Measurements from ENCODE around the gene CCT7.
A peak's percentile ranks its signal among the peaks of the same experiment; 100 is the strongest.

Gene CCT7

DNA sequence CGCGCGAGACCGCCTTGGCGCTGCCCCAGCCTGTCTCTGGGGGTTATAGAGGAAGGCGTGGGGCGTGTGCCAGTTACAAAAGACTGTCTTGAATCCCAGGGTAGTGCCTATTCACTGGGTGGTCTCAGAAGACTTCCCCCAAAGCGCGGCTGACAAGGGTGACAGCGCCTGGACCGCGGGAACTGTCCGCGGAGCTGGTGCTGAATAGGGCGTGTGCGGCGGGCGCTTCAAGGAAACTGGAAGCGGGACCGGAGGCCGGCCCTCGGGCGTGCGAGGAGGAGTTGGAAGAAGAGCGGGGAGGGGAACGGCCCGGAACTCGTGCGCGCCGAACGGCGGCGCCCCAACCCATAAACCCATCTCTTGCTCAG lies 57.0 kb downstream of the CCT7 start:
- H3K9ac ChIP-seq (ENCODE audit: low read depth, low read length): no peak overlapping the region
- peak overlapping the region; percentile 60 for H3K4me3 ChIP-seq (ENCODE audit: low read depth, low read length)
- no peaks in the 10 kb centered on the region for H3K9me3 ChIP-seq (ENCODE audit: control insufficient read depth, insufficient read depth, low read length)
- H3K36me3 ChIP-seq (ENCODE audit: control insufficient read depth, insufficient read depth, low read length): no peaks in the 10 kb centered on the region
- H3K27me3 ChIP-seq (ENCODE audit: control insufficient read depth, insufficient read depth, low read length): peaks cover 98% of the 10 kb centered on the region
- peaks cover 8% of the 10 kb centered on the region; the same call in 1 of the 2 replicates for H3K4me1 ChIP-seq (ENCODE audit: control insufficient read depth, insufficient read depth, low read length)
- no peak overlapping the region for H3K27ac ChIP-seq (ENCODE audit: low read depth, low read length)

GRCh38 chr2:73291461-73292315 lies 57.6 kb downstream of the CCT7 start:
- Histone ChIP-seq H3K9me3 (ENCODE audit: control insufficient read depth, insufficient read depth, low read length) (no peaks in the 10 kb centered on the region), H3K4me3 (ENCODE audit: low read depth, low read length) (peak overlapping the region; percentile 60), H3K27me3 (ENCODE audit: control insufficient read depth, insufficient read depth, low read length) (peaks cover 98% of the 10 kb centered on the region), H3K4me1 (ENCODE audit: control insufficient read depth, insufficient read depth, low read length) (peaks cover 8% of the 10 kb centered on the region; the same call in 1 of the 2 replicates), H3K36me3 (ENCODE audit: control insufficient read depth, insufficient read depth, low read length) (no peaks in the 10 kb centered on the region), H3K27ac (ENCODE audit: low read depth, low read length) (no peak overlapping the region), H3K9ac (ENCODE audit: low read depth, low read length) (no peak overlapping the region)

DNA sequence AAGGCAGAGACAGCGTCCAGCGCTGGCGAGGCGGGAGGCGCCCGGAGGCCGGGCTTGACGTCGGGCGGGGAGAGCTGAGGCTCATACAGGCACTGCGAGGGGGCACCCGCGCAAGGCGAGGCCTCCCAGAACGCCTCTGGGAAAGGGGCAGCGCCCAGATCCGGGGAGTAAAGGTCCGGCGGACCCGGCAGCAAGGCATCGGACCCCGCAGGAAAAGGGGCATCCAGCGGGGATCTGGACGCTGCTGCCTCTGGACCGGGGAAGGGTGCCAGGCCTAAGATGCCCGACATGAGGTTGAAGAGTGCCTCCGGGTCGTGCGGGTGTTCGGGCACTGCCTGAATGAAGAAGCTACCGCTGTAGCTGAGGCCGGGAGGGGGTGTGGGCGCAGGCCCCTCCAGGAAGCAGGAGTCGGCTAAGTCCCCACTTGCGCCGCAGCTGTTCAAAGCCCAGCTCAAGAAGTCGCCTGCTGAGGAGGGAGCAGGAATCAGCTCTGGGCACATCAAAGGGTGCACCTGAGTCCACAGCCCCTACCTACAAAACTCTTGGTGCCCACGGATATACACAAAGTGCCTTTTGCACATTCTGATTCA lies 58.3 kb downstream of the CCT7 start:
- Histone ChIP-seq H3K9ac (ENCODE audit: low read depth, low read length) (no peak overlapping the region), H3K4me3 (ENCODE audit: low read depth, low read length) (peak overlapping the region; percentile 60), H3K27ac (ENCODE audit: low read depth, low read length) (no peak overlapping the region), H3K4me1 (ENCODE audit: control insufficient read depth, insufficient read depth, low read length) (peaks cover 8% of the 10 kb centered on the region; the same call in 1 of the 2 replicates), H3K9me3 (ENCODE audit: control insufficient read depth, insufficient read depth, low read length) (no peaks in the 10 kb centered on the region), H3K36me3 (ENCODE audit: control insufficient read depth, insufficient read depth, low read length) (no peaks in the 10 kb centered on the region), H3K27me3 (ENCODE audit: control insufficient read depth, insufficient read depth, low read length) (peaks cover 98% of the 10 kb centered on the region)

DNA sequence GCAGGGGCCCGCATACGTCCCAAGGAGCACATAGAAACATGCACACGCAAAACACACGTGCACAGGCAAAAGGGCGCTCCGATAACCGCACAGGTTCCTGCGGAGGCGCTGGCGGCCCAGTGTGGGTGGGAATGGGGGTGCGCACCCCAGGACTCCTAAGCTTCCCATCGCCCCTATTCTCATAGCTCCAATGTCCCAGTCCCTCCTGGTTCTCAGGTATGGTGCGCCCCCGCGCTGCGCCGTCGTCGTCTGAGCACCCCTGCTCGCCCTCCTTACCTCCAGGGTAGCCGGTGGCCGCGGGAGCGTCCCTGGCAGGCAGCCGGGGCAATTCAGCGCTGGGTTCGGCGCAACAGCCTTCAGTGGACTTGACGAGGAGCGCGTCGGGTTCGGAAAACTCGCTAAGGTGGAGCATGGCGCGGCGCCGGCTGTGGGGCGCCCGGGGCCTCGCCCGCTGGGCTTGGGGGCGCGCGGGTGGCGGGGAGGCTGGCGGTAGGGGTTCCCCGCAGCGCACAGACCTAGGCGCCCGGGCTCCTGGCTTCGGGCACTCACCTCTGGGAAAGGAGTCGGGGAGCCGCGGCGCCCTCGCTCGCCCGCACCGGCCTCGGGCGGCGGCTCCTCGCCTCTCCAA lies 58.9 kb downstream of the CCT7 start:
- Histone ChIP-seq H3K9me3 (ENCODE audit: control insufficient read depth, insufficient read depth, low read length) (no peaks in the 10 kb centered on the region), H3K27ac (ENCODE audit: low read depth, low read length) (no peak overlapping the region), H3K36me3 (ENCODE audit: control insufficient read depth, insufficient read depth, low read length) (no peaks in the 10 kb centered on the region), H3K4me3 (ENCODE audit: low read depth, low read length) (peak overlapping the region; percentile 60), H3K27me3 (ENCODE audit: control insufficient read depth, insufficient read depth, low read length) (peaks cover 94% of the 10 kb centered on the region), H3K4me1 (ENCODE audit: control insufficient read depth, insufficient read depth, low read length) (peaks cover 8% of the 10 kb centered on the region; the same call in 1 of the 2 replicates), H3K9ac (ENCODE audit: low read depth, low read length) (no peak overlapping the region)

- Histone ChIP-seq H3K27ac (ENCODE audit: low read depth, low read length) (no peak within 1 kb of the TSS), H3K9ac (ENCODE audit: low read depth, low read length) (no peak within 1 kb of the TSS), H3K27me3 (ENCODE audit: control insufficient read depth, insufficient read depth, low read length) (peaks cover 87% of the 10 kb centered on the region), H3K9me3 (ENCODE audit: control insufficient read depth, insufficient read depth, low read length) (no peaks in the 10 kb centered on the region), H3K4me3 (ENCODE audit: low read depth, low read length) (peak within 1 kb of the TSS; percentile 60), H3K4me1 (ENCODE audit: control insufficient read depth, insufficient read depth, low read length) (peaks cover 8% of the 10 kb centered on the region; the same call in 1 of the 2 replicates), H3K36me3 (ENCODE audit: control insufficient read depth, insufficient read depth, low read length) (no peaks in the 10 kb centered on the region)
Measured at GRCh38 chr2:73293534-73294171, 59.5 kb downstream of the CCT7 start, which contains the start of gene EGR4. EGR4 (minus strand) TSS chr2:73293548; CDS start chr2:73293317, 231 bp downstream.

DNA sequence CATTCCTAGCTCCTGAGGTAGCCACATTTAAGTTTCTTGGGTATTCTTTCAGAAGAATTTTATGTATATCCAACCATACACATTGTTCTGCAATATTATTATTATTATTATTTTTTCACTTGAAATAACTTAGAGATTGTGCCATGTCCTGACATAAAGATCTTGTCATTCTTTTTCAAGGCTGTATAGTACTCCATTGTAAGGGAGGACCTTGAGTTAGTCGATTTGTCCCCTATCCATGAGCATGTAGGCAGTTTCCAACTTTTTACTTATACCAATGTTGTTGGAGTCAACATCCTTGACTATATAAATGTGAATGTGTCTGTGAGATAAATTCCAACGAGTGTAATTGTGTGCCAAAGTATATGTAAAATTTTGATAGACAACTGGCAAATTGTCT lies 60.1 kb downstream of the CCT7 start:
- no peak overlapping the region; the same call in 1 of the 2 replicates for H3K4me3 ChIP-seq (ENCODE audit: low read depth, low read length)
- no peaks in the 10 kb centered on the region for H3K36me3 ChIP-seq (ENCODE audit: control insufficient read depth, insufficient read depth, low read length)
- H3K9ac ChIP-seq (ENCODE audit: low read depth, low read length): no peak overlapping the region
- no peaks in the 10 kb centered on the region for H3K9me3 ChIP-seq (ENCODE audit: control insufficient read depth, insufficient read depth, low read length)
- H3K4me1 ChIP-seq (ENCODE audit: control insufficient read depth, insufficient read depth, low read length): peaks cover 8% of the 10 kb centered on the region; the same call in 1 of the 2 replicates
- H3K27ac ChIP-seq (ENCODE audit: low read depth, low read length): no peak overlapping the region
- H3K27me3 ChIP-seq (ENCODE audit: control insufficient read depth, insufficient read depth, low read length): peaks cover 81% of the 10 kb centered on the region

DNA sequence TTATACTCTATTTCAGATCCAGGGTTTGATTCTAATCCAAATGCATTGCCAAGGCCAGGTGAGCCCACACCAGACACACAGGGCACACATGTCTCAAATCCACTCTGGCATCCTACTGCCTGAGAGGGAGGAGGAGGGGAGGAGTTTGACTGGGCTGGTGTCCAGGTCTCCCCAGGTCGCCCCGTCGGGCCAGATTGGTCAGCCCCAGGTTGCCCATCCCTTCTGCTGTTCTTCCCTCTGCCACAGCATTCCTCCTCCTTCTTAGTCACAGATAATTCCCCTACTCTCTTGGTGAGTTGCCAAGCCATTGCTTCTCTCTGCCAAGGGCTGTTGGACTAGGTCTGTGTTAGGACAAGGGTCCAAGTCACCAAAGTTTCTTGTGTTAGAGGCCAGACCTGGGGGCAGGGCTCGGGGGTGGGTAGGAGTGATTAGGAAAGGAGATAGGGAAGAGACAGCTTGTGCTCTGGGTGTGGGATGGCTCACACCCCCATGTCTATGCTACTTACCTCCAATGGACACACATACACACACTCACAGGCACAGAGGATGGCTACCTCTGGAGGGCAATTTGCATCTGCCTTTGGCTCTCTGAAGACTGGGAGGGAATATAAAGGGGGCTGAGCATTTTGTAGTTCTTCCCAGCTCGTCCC lies 61.8 kb downstream of the CCT7 start:
- no peaks in the 10 kb centered on the region for H3K36me3 ChIP-seq (ENCODE audit: control insufficient read depth, insufficient read depth, low read length)
- no peak overlapping the region for H3K4me3 ChIP-seq (ENCODE audit: low read depth, low read length)
- H3K27ac ChIP-seq (ENCODE audit: low read depth, low read length): no peak overlapping the region
- peaks cover 8% of the 10 kb centered on the region; the same call in 1 of the 2 replicates for H3K4me1 ChIP-seq (ENCODE audit: control insufficient read depth, insufficient read depth, low read length)
- no peaks in the 10 kb centered on the region for H3K9me3 ChIP-seq (ENCODE audit: control insufficient read depth, insufficient read depth, low read length)
- peaks cover 65% of the 10 kb centered on the region for H3K27me3 ChIP-seq (ENCODE audit: control insufficient read depth, insufficient read depth, low read length)
- H3K9ac ChIP-seq (ENCODE audit: low read depth, low read length): no peak overlapping the region

DNA sequence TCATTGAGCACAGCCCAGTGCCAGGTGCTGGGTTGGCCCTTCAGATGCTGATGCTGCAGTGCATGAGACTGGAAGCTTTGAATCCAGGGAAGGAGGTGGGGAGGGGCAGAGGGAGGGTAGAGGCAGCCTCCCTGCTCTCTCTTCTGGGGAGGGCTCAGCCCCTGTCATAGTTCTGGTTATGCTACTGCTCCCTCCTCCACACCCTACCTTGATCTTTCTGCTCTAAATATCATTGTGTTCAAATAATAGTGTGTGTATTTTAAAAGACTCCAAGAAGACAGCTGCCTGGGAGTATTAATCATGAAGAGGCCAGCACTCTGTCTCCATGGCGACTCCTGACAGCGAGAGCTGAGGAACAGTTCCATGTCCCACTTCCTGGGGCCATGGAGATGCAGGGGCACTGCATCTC lies 63.0 kb downstream of the CCT7 start:
- Histone ChIP-seq H3K36me3 (ENCODE audit: control insufficient read depth, insufficient read depth, low read length) (no peaks in the 10 kb centered on the region), H3K4me1 (ENCODE audit: control insufficient read depth, insufficient read depth, low read length) (peaks cover 8% of the 10 kb centered on the region; the same call in 1 of the 2 replicates), H3K9ac (ENCODE audit: low read depth, low read length) (no peak overlapping the region), H3K27me3 (ENCODE audit: control insufficient read depth, insufficient read depth, low read length) (peaks cover 52% of the 10 kb centered on the region), H3K9me3 (ENCODE audit: control insufficient read depth, insufficient read depth, low read length) (no peaks in the 10 kb centered on the region), H3K4me3 (ENCODE audit: low read depth, low read length) (no peak overlapping the region), H3K27ac (ENCODE audit: low read depth, low read length) (no peak overlapping the region)

DNA sequence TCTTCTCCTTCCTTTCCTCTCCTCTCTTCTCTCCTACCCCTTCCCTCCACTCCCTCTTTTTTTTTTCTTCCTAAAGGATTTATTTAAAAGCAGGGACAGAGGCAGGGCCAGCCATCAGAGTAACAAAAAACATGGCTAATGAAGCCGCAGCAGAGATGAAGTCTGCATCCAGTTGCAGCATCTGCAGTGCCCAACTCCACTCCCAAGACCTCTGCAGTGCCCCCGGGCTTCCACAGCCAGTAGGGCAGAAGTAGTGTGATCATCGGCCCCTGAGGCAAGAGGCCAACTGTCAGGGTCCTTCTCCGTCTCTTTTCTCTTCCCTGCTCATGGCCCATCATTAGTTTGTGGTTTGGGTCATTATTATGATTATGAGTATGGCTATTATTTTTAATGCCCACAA lies 63.5 kb downstream of the CCT7 start:
- Histone ChIP-seq H3K4me3 (ENCODE audit: low read depth, low read length) (no peak overlapping the region), H3K36me3 (ENCODE audit: control insufficient read depth, insufficient read depth, low read length) (no peaks in the 10 kb centered on the region), H3K27me3 (ENCODE audit: control insufficient read depth, insufficient read depth, low read length) (peaks cover 48% of the 10 kb centered on the region), H3K9ac (ENCODE audit: low read depth, low read length) (no peak overlapping the region), H3K4me1 (ENCODE audit: control insufficient read depth, insufficient read depth, low read length) (peaks cover 5% of the 10 kb centered on the region; the same call in 1 of the 2 replicates), H3K9me3 (ENCODE audit: control insufficient read depth, insufficient read depth, low read length) (no peaks in the 10 kb centered on the region), H3K27ac (ENCODE audit: low read depth, low read length) (no peak overlapping the region)

DNA sequence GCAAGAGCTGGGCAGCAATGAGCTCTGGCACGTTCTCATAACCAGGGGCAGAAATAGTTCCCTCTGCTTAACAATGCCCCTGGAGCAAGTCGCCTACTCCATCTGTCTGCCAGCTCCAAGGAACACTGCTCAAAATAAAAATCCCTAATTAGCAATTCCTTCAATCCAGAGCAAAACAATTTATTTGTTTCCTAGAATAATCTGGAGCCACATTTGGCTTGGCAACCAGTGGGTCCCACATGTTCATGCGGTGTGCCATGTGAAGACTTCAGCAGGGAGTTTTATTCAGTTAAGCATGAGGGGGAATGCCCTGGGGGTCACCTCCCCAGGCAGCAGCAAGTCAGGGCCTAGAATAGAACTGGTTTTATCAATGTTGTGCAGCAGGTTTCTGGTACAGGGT lies 66.8 kb downstream of the CCT7 start:
- no peak overlapping the region for H3K4me3 ChIP-seq (ENCODE audit: low read depth, low read length)
- H3K27ac ChIP-seq (ENCODE audit: low read depth, low read length): no peak overlapping the region
- H3K4me1 ChIP-seq (ENCODE audit: control insufficient read depth, insufficient read depth, low read length): no peaks in the 10 kb centered on the region
- peaks cover 16% of the 10 kb centered on the region for H3K27me3 ChIP-seq (ENCODE audit: control insufficient read depth, insufficient read depth, low read length)
- no peaks in the 10 kb centered on the region for H3K9me3 ChIP-seq (ENCODE audit: control insufficient read depth, insufficient read depth, low read length)
- H3K36me3 ChIP-seq (ENCODE audit: control insufficient read depth, insufficient read depth, low read length): no peaks in the 10 kb centered on the region
- no peak overlapping the region for H3K9ac ChIP-seq (ENCODE audit: low read depth, low read length)
